GM13976 (cell line): ENCODE results near the gene CPA3.

Experiments used
- DNase-seq: peaks from one replicate; pipeline ENCODE4 v3.0.0; 2012; ENCODE audit warnings: low spot score
- in situ Hi-C: fragments of 300-500 bp; cut with MboI; formaldehyde crosslinking; loops from one replicate; pipeline ENCODE4 v1.12.0; 2022; ENCODE audit warnings: low sequenced_read_pairs, mixed read lengths, inconsistent platforms; ENCODE audit not compliant: unreplicated experiment
- TF ChIP-seq, protein P1 (sequence below): IDR thresholded peaks from 2 replicates; pipeline ENCODE4 v1.5.1; 2012; ENCODE audit warnings: borderline replicate concordance, mild to moderate bottlenecking; ENCODE audit not compliant: insufficient read depth; ENCODE audit errors: extremely low read depth, missing control alignments, control extremely low read depth

The CPA3 gene

DNA sequence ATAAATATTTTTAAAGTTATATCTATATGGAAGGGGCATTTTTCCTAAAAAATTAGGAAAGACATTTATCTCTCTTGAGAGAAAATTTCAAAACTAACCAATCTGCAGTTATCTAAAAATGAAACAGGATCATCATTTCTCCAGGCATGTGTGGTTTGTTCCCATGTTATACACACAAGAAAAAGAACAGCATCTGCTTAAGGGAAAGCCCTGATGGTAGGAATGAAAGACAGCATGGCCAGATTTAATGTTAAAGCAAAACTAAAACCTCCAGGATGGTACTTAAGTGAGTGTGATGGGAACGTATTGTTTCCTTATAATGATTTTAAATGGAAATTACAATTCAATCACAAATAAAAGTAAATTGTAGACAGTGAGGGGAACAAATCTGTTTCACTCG lies 80.0 kb downstream of the CPA3 start:
- in situ Hi-C loops: loop anchor here (10.0 kb wide), 1 partner anchor 80 kb away; the partner anchor contains the start of gene CPA3
- no peak for DNase-seq
- TF ChIP-seq, protein P1, sequence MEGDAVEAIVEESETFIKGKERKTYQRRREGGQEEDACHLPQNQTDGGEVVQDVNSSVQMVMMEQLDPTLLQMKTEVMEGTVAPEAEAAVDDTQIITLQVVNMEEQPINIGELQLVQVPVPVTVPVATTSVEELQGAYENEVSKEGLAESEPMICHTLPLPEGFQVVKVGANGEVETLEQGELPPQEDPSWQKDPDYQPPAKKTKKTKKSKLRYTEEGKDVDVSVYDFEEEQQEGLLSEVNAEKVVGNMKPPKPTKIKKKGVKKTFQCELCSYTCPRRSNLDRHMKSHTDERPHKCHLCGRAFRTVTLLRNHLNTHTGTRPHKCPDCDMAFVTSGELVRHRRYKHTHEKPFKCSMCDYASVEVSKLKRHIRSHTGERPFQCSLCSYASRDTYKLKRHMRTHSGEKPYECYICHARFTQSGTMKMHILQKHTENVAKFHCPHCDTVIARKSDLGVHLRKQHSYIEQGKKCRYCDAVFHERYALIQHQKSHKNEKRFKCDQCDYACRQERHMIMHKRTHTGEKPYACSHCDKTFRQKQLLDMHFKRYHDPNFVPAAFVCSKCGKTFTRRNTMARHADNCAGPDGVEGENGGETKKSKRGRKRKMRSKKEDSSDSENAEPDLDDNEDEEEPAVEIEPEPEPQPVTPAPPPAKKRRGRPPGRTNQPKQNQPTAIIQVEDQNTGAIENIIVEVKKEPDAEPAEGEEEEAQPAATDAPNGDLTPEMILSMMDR: no peak
